Prostate gland (tissue), 2 donors: Measurements from ENCODE around the gene PEX6.

Experiments
- CTCF ChIP-seq, 4 experiments: fragments of 200-600 bp in 2 of 4; fragments of 450-650 bp in 2 of 4; sonication (generic) in 2 of 4; IDR thresholded peaks; 1 replicate in 3 of 4; 2 replicates in 1 of 4; pipeline ENCODE4 v1.5.1; 2016 to 2019; ENCODE audit warnings: antibody characterized with exemption in 4 of 4, mild to moderate bottlenecking in 2 of 4, moderate library complexity in 2 of 4
- POLR2A ChIP-seq: fragments of 450-650 bp; IDR thresholded peaks from one replicate; pipeline ENCODE4 v1.6.1; 2016; ENCODE audit warnings: antibody characterized with exemption, mild to moderate bottlenecking
- POLR2AphosphoS5 ChIP-seq: sonication (generic); formaldehyde crosslinking; IDR thresholded peaks from one replicate; pipeline ENCODE4 v1.6.1; 2017; ENCODE audit warnings: antibody characterized with exemption

- TF ChIP-seq CTCF (IDR thresholded peaks at IDR 0.05): no peak
- no peak for TF ChIP-seq POLR2A
- TF ChIP-seq POLR2AphosphoS5: no peak
These were observed 45.8 kb downstream of the PEX6 start for GRCh38 chr6:42933205-42933604.
